Spleen (tissue), 11 donors: ENCODE data around the gene LRP1B. TPM values are rescaled to one million over a fixed set of nuclear protein-coding genes. Genes with fewer than 3 reads are reported as not detected.
"Not testable (repeated sequence)": the region's sequence is repeated elsewhere in the genome, so short reads cannot be mapped to it uniquely, and the experiment has no call there.

Source experiments
- DNase-seq: peaks from one replicate; pipeline ENCODE4 v3.0.0-alpha.2; 2020
- H3K27ac ChIP-seq, 8 donors: fragments of 200-600 bp; sonication (generic) in 7 of 8; 1 replicate in 4 of 8; 2 replicates in 4 of 8; pipeline versions ENCODE4 v1.5.0 to v1.8.0; 2016 to 2021; ENCODE audit warnings: inconsistent platforms in 4 of 8, mild to moderate bottlenecking in 4 of 8, moderate library complexity in 1 of 8
- H3K27me3 ChIP-seq, 7 donors: fragments of 200-600 bp; sonication (generic) in 6 of 7; replicated peaks in 1 of 7; 1 replicate in 4 of 7; 2 replicates in 3 of 7; pipeline versions ENCODE4 v1.5.0 to v1.8.0; 2016 to 2021; ENCODE audit warnings: inconsistent platforms in 3 of 7, mild to moderate bottlenecking in 1 of 7
- H3K36me3 ChIP-seq, 6 donors: fragments of 200-600 bp; sonication (generic) in 5 of 6; 1 replicate in 4 of 6; 2 replicates in 2 of 6; pipeline versions ENCODE4 v1.5.0 to v1.8.0; 2016 to 2021; ENCODE audit warnings: inconsistent platforms in 2 of 6
- H3K4me1 ChIP-seq, 6 donors: fragments of 200-600 bp; sonication (generic) in 5 of 6; 1 replicate in 3 of 6; 2 replicates in 3 of 6; pipeline versions ENCODE4 v1.5.0 to v1.8.0; 2016 to 2021; ENCODE audit warnings: inconsistent platforms in 3 of 6
- H3K4me3 ChIP-seq, 8 donors: fragments of 200-600 bp; sonication (generic) in 7 of 8; 1 replicate in 4 of 8; 2 replicates in 4 of 8; pipeline versions ENCODE4 v1.5.0 to v1.8.0; 2016 to 2021; ENCODE audit warnings: inconsistent platforms in 4 of 8, mild to moderate bottlenecking in 4 of 8, moderate library complexity in 2 of 8
- H3K9me3 ChIP-seq, 8 donors: fragments of 200-600 bp; sonication (generic) in 7 of 8; 1 replicate in 4 of 8; 2 replicates in 4 of 8; pipeline versions ENCODE4 v1.5.0 to v1.8.0; 2016 to 2021; ENCODE audit warnings: inconsistent platforms in 4 of 8
- CTCF ChIP-seq, 11 experiments: fragments of 200-600 bp in 7 of 11; fragments of 450-650 bp in 4 of 11; sonication (generic) in 4 of 11; IDR thresholded peaks in 8 of 11; conservative IDR thresholded peaks in 3 of 11; 1 replicate in 7 of 11; 2 replicates in 4 of 11; pipeline versions ENCODE4 v1.4.0 to v1.8.0; 2016 to 2021; ENCODE audit warnings: antibody characterized with exemption in 11 of 11, inconsistent platforms in 4 of 11, mild to moderate bottlenecking in 1 of 11
- POLR2A ChIP-seq, 3 donors: fragments of 450-650 bp; IDR thresholded peaks; one replicate each; pipeline ENCODE4 v1.5.1; 2017; ENCODE audit warnings: antibody characterized with exemption in 3 of 3, mild to moderate bottlenecking in 1 of 3
- POLR2AphosphoS5 ChIP-seq, 3 donors: sonication (generic); formaldehyde crosslinking; IDR thresholded peaks; one replicate each; pipeline ENCODE4 v1.5.1; 2017; ENCODE audit warnings: antibody characterized with exemption in 3 of 3
- WGBS, 5 donors: extraction: QIAGEN DNeasy Blood & Tissue Kit in 3 of 5; methylation state at CpG; one replicate each; pipeline versions ENCODE4 v1.1.5 to v1.1.7; 2013 to 2018; 5-methylcytosine and 5-hydroxymethylcytosine counted together
- intact Hi-C: fragments of 100-400 bp; cut with DNase I; formaldehyde crosslinking; loops from one replicate; pipeline ENCODE4 v1.15.0; 2023; ENCODE audit warnings: low total_unique reads
- polyA plus RNA-seq, 3 donors: library from polyadenylated mRNA; stranded (reverse); fragments of 200-250 nt; gene quantifications; one replicate each; pipeline ENCODE4 v1.2.1, GENCODE V29; 2013
- total RNA-seq, 7 donors: library from RNA; depleted of rRNA in 3 of 7; stranded (reverse); fragments of >200 nt in 3 of 7; fragmentation: NEBNext Ultra II Directional in 4 of 7; extraction: Animal tissue kit (Norgen Biotek cat#: 25700) in 4 of 7; gene quantifications; one replicate each; pipeline versions ENCODE4 v1.1.0 to v1.2.1, GENCODE V29; 2016 to 2021
- donor health status: healthy with polysubstance abuse.
- donor health status: DM: no; HTN: no; CAD: no; lungs with moderate emphysema.
- donor health status: DM: no; HTN: no; CAD: no.
- donor health status: Bipolar disorder and iron deficiency.
- donor health status: healthy.
- donor health status: DM: no; HTN: no; CAD: no.
- donor health status: DM: yes; HTN: yes; CAD: no.

The LRP1B gene
- total and polyA plus RNA-seq, 10 donors = 0.02 to 0.85 (median 0.08) TPM; not detected in 2

GRCh38 chr2:141186413-141187074 is 944.3 kb downstream of the LRP1B start:
- DNase-seq = no peak
- Histone ChIP-seq H3K4me3 (no peak overlapping the region), H3K9me3 (no peaks in the 10 kb centered on the region), H3K27ac (no peak overlapping the region), H3K27me3 (no peaks in the 10 kb centered on the region), H3K36me3 (no peaks in the 10 kb centered on the region), H3K4me1 (no peaks in the 10 kb centered on the region)
- 77 to 86% (median 83%) methylated on average over 1 of the region's 1 CpG for WGBS, 5 donors
- no peak for TF ChIP-seq CTCF (IDR thresholded peaks at IDR 0.05 in 8 of 11, conservative IDR thresholded peaks at IDR 0.05 in 3 of 11)
- TF ChIP-seq POLR2AphosphoS5 (IDR thresholded peaks at IDR 0.05) = no peak
- TF ChIP-seq POLR2A (IDR thresholded peaks at IDR 0.05) = no peak
- intact Hi-C loops = no loop called here

GRCh38 chr2:141182246-141182645 is 948.6 kb downstream of the LRP1B start:
- no peaks in the 10 kb centered on the region for H3K9me3 ChIP-seq
- 74 to 96% (median 86%) methylated on average over 1 of the region's 1 CpG for WGBS, 5 donors
- no peak overlapping the region for H3K4me3 ChIP-seq
- intact Hi-C loops = no loop called here
- H3K27ac ChIP-seq = no peak overlapping the region
- H3K27me3 ChIP-seq = no peaks in the 10 kb centered on the region
- TF ChIP-seq CTCF (IDR thresholded peaks at IDR 0.05 in 8 of 11, conservative IDR thresholded peaks at IDR 0.05 in 3 of 11) (no peak), POLR2AphosphoS5 (IDR thresholded peaks at IDR 0.05) (no peak), POLR2A (IDR thresholded peaks at IDR 0.05) (no peak)
- H3K4me1 ChIP-seq = no peaks in the 10 kb centered on the region
- DNase-seq = no peak
- H3K36me3 ChIP-seq = no peaks in the 10 kb centered on the region

- WGBS, 5 donors = 87 to 94% (median 92%) methylated on average over 2 of the region's 2 CpGs
- H3K4me3 ChIP-seq, H3K27me3 ChIP-seq, DNase-seq, intact Hi-C loops, H3K27ac ChIP-seq, H3K36me3 ChIP-seq, H3K4me1 ChIP-seq, H3K9me3 ChIP-seq: not testable (repeated sequence)
These were observed 961.7 kb downstream of the LRP1B start for GRCh38 chr2:141169117-141169516.

GRCh38 chr2:141162314-141162713 is 968.5 kb downstream of the LRP1B start:
- DNase-seq = no peak
- no peak overlapping the region for H3K27ac ChIP-seq
- TF ChIP-seq POLR2A (IDR thresholded peaks at IDR 0.05) (no peak), CTCF (IDR thresholded peaks at IDR 0.05 in 8 of 11, conservative IDR thresholded peaks at IDR 0.05 in 3 of 11) (no peak), POLR2AphosphoS5 (IDR thresholded peaks at IDR 0.05) (no peak)
- H3K4me1 ChIP-seq = no peaks in the 10 kb centered on the region
- H3K9me3 ChIP-seq = no peaks in the 10 kb centered on the region
- WGBS, 5 donors = 52 to 76% (median 60%) methylated on average over 3 of the region's 3 CpGs
- H3K4me3 ChIP-seq = no peak overlapping the region
- intact Hi-C loops = no loop called here
- H3K27me3 ChIP-seq = no peaks in the 10 kb centered on the region
- no peaks in the 10 kb centered on the region for H3K36me3 ChIP-seq
